Rectal smooth muscle tissue (tissue), 1 donor: Measurements from ENCODE around the gene KCNG2.

Source experiments
- H3K27ac ChIP-seq: one replicate; pipeline ENCODE4 v1.7.0; 2013; ENCODE audit warnings: low read depth, low read length, inconsistent platforms
- H3K27me3 ChIP-seq: one replicate; pipeline ENCODE4 v1.7.0; 2013; ENCODE audit warnings: low read length; ENCODE audit not compliant: control insufficient read depth, insufficient read depth
- H3K36me3 ChIP-seq: one replicate; pipeline ENCODE4 v1.7.0; 2013; ENCODE audit warnings: low read length; ENCODE audit not compliant: control insufficient read depth, insufficient read depth
- H3K4me1 ChIP-seq: one replicate; pipeline ENCODE4 v1.7.0; 2013; ENCODE audit warnings: low read length; ENCODE audit not compliant: control insufficient read depth, insufficient read depth
- H3K4me3 ChIP-seq: one replicate; pipeline ENCODE4 v1.7.0; 2013; ENCODE audit warnings: low read length
- H3K9ac ChIP-seq: one replicate; pipeline ENCODE4 v1.7.0; 2013; ENCODE audit warnings: low read length

The KCNG2 gene

DNA sequence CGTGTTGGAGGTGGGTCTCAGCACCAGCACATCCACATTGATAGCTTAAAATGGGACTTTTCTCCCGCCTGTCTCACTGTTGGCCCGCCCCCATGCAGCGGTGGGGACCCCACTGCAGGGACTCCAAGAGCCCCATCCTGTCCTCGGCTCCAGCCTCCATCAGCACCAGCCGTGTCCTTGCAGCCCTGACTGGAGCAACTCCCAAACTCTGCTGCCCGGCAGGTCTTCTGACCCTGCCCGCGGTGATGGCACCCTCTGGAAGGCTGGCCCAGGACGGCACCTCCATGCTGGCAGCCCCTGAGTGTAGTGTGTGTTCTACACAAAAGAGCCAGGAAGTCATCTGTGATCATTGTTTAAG, 41.6 kb upstream of the KCNG2 start:
- H3K36me3 ChIP-seq = peaks cover 10% of the 10 kb centered on the region
- no peak overlapping the region for H3K4me3 ChIP-seq
- H3K9ac ChIP-seq = no peak overlapping the region

DNA sequence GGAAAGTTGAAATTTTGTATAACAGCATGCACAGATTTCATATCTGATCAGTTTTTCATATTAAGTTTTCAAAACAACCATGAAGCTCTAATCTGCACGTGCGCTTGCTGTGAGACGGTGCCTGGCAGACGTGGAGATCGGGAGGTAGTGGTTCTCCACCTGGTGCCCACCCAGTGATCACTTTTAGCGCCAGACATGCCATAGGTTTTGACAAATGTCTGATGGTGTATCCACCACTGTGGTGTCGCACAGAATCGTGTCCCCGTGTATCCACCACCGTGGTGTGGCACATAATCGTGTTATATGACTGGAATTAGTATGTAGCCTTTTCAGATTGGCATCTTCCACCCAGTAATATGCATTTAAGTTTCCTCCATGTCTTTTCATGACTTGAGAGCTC, 40.9 kb upstream of the KCNG2 start:
- Histone ChIP-seq H3K9ac (no peak overlapping the region), H3K4me3 (no peak overlapping the region), H3K27me3 (no peaks in the 10 kb centered on the region), H3K36me3 (peaks cover 10% of the 10 kb centered on the region), H3K27ac (no peak overlapping the region), H3K4me1 (no peaks in the 10 kb centered on the region)

More for the DNA sequence above, 41.6 kb upstream of the KCNG2 start:
- no peak overlapping the region for H3K27ac ChIP-seq
- H3K4me1 ChIP-seq = no peaks in the 10 kb centered on the region
- no peaks in the 10 kb centered on the region for H3K27me3 ChIP-seq

DNA sequence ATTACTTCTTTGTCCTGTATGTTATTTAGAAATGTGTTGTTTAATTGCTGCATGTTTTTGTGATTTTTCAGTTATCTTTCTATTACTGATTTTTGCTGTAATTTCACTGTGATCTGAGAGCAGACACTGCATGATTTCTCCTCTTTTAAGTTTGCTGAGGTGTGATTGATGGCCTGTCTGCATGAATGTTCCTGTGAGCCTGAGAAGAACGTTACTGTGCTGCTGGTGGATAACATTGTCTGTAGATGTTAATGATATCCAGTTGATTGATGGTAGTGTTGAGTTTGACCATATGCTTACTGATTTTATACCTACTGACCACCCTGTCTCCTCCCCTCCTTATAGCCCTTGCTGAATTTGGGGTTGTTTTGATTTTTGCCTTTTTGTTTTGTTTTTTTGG, 37.4 kb upstream of the KCNG2 start:
- H3K27me3 ChIP-seq = no peaks in the 10 kb centered on the region

DNA sequence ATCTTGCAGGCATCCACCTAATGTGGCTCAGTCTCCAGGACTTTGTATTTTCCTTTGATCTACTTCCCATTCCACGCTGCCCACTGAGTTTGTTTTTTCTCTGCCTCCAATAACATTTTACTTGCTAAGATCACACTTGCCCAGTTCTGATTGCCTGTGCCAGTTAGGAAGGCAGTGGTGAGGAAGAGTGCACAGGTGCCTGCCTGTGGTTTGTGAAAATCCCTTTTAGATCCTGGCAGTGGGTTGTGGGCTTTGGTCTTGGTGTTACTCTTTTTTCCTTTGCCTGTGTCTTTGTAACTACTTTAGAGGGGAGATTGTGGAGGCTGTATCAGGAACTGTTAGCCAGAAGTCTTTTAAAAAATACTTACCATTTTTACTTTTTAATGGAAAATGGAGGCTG, 36.9 kb upstream of the KCNG2 start:
- no peak overlapping the region for H3K9ac ChIP-seq
- no peaks in the 10 kb centered on the region for H3K4me1 ChIP-seq
- no peak overlapping the region for H3K4me3 ChIP-seq
- H3K27ac ChIP-seq = no peak overlapping the region
- H3K36me3 ChIP-seq = no peaks in the 10 kb centered on the region
- H3K27me3 ChIP-seq = no peaks in the 10 kb centered on the region

More for the DNA sequence above, 37.4 kb upstream of the KCNG2 start:
- Histone ChIP-seq H3K36me3 (no peaks in the 10 kb centered on the region), H3K9ac (no peak overlapping the region), H3K4me3 (no peak overlapping the region), H3K4me1 (no peaks in the 10 kb centered on the region), H3K27ac (no peak overlapping the region)

DNA sequence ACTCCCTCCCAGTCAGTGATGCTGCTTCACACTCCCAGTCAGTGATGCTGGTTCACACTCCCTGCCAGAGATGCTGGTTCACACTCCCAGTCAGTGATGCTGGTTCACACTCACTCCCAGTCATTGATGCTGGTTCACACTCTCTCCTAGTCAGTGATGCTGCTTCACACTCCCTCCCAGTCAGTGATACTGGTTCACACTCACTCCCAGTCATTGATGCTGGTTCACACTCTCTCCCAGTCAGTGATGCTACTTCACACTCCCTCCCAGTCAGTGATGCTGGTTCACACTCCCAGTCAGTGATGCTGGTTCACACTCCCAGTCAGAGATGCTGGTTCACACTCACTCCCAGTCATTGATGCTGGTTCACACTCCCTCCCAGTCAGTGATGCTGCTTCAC, 34.3 kb upstream of the KCNG2 start:
- Histone ChIP-seq H3K27me3 (no peaks in the 10 kb centered on the region), H3K27ac (no peak overlapping the region), H3K9ac (no peak overlapping the region), H3K4me3 (no peak overlapping the region), H3K4me1 (no peaks in the 10 kb centered on the region), H3K36me3 (no peaks in the 10 kb centered on the region)

DNA sequence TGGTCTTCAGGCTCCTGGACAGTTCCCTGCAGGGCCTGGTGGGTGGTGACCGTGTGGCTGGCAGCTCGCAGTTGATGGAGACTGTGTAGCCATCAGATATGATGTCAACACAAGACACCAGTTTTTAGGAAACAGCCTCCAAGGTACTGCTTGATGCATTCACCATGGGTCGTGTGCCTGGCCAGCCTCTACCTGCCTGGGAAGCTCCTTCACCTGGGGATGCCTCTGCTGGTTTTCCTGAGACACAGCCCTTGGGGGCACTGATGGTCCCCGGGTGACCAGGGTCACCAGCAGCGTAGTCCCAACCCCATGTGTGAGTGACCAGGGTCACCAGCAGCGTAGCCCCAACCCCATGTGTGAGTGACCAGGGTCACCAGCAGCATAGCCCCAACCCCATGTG, 33.6 kb upstream of the KCNG2 start:
- H3K36me3 ChIP-seq = no peaks in the 10 kb centered on the region
- no peak overlapping the region for H3K4me3 ChIP-seq
- no peaks in the 10 kb centered on the region for H3K27me3 ChIP-seq
- H3K9ac ChIP-seq = no peak overlapping the region
- H3K4me1 ChIP-seq = no peaks in the 10 kb centered on the region
- no peak overlapping the region for H3K27ac ChIP-seq

DNA sequence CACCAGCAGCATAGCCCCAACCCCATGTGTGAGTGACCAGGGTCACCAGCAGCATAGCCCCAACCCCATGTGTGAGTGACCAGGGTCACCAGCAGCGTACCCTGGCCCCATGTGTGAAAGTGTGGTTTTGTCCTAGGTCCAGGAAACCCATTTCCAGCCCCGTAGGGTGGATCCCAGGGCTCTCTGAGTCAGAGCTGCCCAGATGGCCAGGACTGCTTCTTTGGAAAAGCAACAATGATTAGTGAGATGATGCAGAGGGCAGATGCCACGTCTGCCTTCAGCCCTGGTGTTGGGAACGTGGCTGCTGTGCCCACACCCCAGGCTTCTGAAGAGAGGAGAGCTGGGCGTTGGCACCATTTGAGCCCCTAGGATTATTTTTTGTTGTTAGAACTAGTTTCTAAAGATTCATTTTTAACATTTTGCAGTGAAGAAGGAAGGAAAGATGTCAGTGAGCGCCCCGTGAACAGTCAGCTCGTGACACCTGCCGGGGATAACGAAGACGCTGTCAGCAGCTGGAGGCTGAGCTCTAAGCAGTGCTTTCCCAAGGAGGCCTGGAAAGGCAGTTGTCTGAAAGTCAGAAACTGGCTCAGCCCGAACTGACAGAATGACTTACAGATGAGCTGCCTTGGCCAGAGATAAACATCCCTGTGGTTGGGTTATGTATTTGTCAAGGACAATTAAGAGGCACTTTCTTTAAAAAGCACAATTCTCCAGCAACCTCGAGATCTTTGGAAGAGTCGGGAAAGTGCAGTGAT, 32.1 kb upstream of the KCNG2 start:
- H3K9ac ChIP-seq = no peak overlapping the region
- H3K27ac ChIP-seq = no peak overlapping the region
- no peaks in the 10 kb centered on the region for H3K27me3 ChIP-seq
- no peaks in the 10 kb centered on the region for H3K36me3 ChIP-seq
- H3K4me1 ChIP-seq = no peaks in the 10 kb centered on the region
- no peak overlapping the region for H3K4me3 ChIP-seq

DNA sequence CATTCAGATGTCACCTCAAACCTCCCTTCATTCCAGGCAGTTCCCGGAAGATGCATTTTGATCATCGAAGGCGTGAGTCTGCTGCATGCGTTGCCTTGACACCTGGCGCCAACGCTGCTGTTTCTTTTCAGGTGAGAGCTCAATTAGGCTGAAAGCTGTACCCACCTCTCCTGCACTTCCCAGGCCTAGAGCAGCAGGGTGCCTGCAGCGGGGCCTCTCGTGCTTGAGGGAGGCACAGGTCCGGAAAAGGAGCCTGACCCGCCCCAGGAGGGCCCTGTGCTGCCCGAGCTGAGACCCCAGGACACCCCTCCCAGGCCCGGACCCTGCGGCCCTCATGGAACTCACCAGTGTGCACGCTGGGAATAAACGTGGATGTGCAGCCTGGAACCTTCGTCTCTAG, 31.4 kb upstream of the KCNG2 start:
- Histone ChIP-seq H3K27me3 (no peaks in the 10 kb centered on the region), H3K9ac (no peak overlapping the region), H3K27ac (no peak overlapping the region), H3K36me3 (no peaks in the 10 kb centered on the region), H3K4me1 (no peaks in the 10 kb centered on the region), H3K4me3 (no peak overlapping the region)

DNA sequence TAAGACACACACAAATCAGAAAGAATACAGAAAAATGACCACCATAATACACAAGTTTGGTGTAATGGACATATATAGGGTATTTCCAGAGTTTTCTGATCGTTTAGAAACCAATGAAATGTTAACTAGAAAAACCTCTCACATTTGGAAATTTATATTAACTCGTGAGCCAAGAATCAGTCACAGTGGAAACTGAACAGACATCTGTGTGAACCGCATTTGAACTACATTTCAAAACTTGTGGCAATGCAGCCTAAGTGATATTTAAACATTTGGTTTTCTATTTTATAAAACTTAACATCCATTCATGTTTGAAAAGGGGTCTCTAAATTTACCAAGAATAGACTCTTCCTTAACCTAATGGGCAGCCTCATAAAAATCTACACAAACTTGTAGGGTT, 29.0 kb upstream of the KCNG2 start:
- no peaks in the 10 kb centered on the region for H3K27me3 ChIP-seq
- no peak overlapping the region for H3K4me3 ChIP-seq
- H3K9ac ChIP-seq = no peak overlapping the region
- H3K27ac ChIP-seq = no peak overlapping the region
- no peaks in the 10 kb centered on the region for H3K4me1 ChIP-seq
- no peaks in the 10 kb centered on the region for H3K36me3 ChIP-seq

DNA sequence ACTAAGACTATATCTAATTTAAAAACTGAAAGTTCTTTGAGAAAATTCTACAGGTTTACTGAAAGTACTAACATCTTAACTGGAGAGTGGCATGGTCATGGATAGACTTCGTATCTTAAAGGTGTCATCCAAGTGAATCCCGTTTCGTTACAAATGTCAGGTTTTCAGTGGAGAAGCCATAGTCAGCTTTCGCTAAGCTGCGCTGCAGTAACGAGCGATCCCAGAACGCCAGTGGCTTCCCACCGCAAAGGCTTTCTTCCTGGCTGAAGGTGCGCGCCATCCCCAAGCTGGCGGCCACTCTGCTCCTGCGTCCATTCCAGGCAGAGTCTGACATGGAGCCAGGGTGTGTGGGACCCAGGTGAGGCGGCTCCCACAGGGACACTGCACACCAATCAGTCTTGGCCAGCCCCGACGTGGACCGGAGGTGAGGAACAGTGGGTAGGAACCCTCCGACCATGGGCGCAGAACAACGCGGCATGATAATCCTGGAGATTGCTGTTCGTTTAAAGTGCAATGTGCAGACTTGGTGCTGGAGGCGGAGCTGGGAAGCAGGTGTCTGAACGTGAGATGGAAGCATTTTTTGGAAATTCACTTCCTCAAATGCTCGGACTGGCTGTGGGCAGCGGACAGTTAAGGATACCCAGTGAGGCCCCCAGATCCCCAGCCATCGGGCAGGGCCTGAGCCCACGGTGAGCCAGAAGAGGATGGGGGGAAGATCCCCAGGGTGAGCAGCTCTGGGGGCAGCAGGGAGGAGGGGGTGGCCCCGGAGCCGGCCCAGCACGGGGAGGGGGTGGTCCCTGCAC, 27.8 kb upstream of the KCNG2 start:
- no peaks in the 10 kb centered on the region for H3K4me1 ChIP-seq
- H3K9ac ChIP-seq = no peak overlapping the region
- no peak overlapping the region for H3K27ac ChIP-seq
- H3K4me3 ChIP-seq = no peak overlapping the region
- no peaks in the 10 kb centered on the region for H3K27me3 ChIP-seq
- H3K36me3 ChIP-seq = no peaks in the 10 kb centered on the region

DNA sequence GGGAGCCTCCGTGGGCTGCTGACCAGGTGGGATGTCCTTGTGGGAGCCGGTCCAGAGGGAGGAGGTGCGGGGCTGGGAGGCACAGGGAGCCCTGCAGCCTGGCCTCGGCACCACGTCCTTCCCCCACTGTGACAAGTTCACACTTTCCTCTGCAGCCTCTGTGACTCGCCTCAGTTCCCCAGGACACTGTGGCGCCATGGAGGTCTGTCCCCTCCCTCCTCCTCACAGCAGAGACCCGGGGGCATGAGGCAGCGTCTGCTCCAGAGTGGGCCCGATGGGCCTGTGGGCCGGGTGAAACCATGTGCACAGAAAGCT, 27.3 kb upstream of the KCNG2 start:
- Histone ChIP-seq H3K36me3 (no peaks in the 10 kb centered on the region), H3K4me1 (no peaks in the 10 kb centered on the region), H3K27ac (no peak overlapping the region), H3K4me3 (no peak overlapping the region), H3K9ac (no peak overlapping the region), H3K27me3 (no peaks in the 10 kb centered on the region)

DNA sequence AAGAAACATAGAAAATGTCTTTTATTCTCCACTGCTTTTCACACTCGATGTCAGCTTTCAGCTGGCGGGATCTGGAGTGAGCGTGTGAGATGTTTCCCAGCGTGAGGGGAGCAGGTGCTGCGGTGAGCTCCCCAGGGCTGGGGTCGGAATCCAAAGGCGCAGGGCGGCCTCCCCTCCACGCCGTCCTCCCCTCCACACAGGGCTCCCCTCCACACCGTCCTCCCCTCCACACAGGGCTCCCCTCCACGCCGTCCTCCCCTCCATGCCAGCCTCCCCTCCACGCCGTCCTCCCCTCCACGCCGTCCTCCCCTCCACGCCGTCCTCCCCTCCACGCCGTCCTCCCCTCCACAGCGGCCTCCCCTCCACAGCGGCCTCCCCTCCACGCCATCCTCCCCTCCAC, 26.9 kb upstream of the KCNG2 start:
- no peaks in the 10 kb centered on the region for H3K27me3 ChIP-seq
- no peak overlapping the region for H3K9ac ChIP-seq
- no peaks in the 10 kb centered on the region for H3K4me1 ChIP-seq
- H3K4me3 ChIP-seq = no peak overlapping the region
- no peak overlapping the region for H3K27ac ChIP-seq
- H3K36me3 ChIP-seq = no peaks in the 10 kb centered on the region
